Motor neuron (in vitro differentiated cells): Measurements from ENCODE around the gene SEMA4G. TPM values are rescaled to one million over a fixed set of nuclear protein-coding genes. Genes with fewer than 3 reads are reported as not detected.
"Not testable (repeated sequence)": the region's sequence is repeated elsewhere in the genome, so short reads cannot be mapped to it uniquely, and the experiment has no call there.

Experiments
- ATAC-seq, 8 experiments: fragments of 200-7000 bp; cut with Tn5 transposase; replicated peaks in 6 of 8; 2 replicates each; pipeline ENCODE4 v1.8.0; 2021; ENCODE audit warnings: mild to moderate bottlenecking in 8 of 8, moderate library complexity in 8 of 8
- H3K27ac ChIP-seq, 2 donors: fragments of 250-450 bp; sonication (Bioruptor Pico); 2 replicates each; pipeline ENCODE4 v1.9.0; 2021; ENCODE audit warnings: antibody characterized with exemption in 2 of 2, mild to moderate bottlenecking in 2 of 2, moderate library complexity in 1 of 2
- H3K4me1 ChIP-seq, 2 donors: fragments of 250-450 bp; sonication (Bioruptor Pico); replicated peaks in 1 of 2; 2 replicates each; pipeline ENCODE4 v1.6.1; 2021; ENCODE audit warnings: antibody characterized with exemption in 2 of 2, mild to moderate bottlenecking in 2 of 2, moderate library complexity in 1 of 2
- H3K4me3 ChIP-seq, 5 donors: fragments of 250-450 bp; sonication (Bioruptor Pico); 2 replicates each; pipeline ENCODE4 v1.9.0; 2021; ENCODE audit warnings: antibody characterized with exemption in 5 of 5, mild to moderate bottlenecking in 5 of 5, moderate library complexity in 4 of 5
- WGBS, 10 experiments: fragments of 450-650 bp; shearing (Covaris generic); methylation state at CpG; one replicate each; pipeline ENCODE4 v1.0.0; 2022; 5-methylcytosine and 5-hydroxymethylcytosine counted together
- in situ Hi-C, 9 experiments: fragments of 400-800 bp; cut with MboI; loops; one replicate each; pipeline ENCODE4 v1.15.0; 2021; ENCODE audit warnings: low sequenced_read_pairs in 9 of 9, low pct_unique_long_range_greater_than_20kb in 2 of 9; ENCODE audit not compliant: unreplicated experiment in 9 of 9
- total RNA-seq, 8 experiments: library from RNA; unstranded; fragments of 300-600 nt; gene quantifications; 2 replicates each; pipeline versions ENCODE4 v1.2.3 to v1.2.4, GENCODE V29; 2022

Gene SEMA4G
- total RNA-seq, 8 experiments from 2014 or later: 3.2 to 17.0 (median 10.1) TPM

GRCh38 chr10:100963826-100964225, 5.5 kb upstream of the SEMA4G start:
- Histone ChIP-seq H3K4me3 (no peak overlapping the region), H3K27ac (no peak overlapping the region), H3K4me1 (no peaks in the 10 kb centered on the region)
- no peak for ATAC-seq
- WGBS, 10 experiments: 83 to 100% (median 100%) methylated on average over 1 of the region's 1 CpG; no CpG with 5 or more reads in 3 of the 10 experiments
- in situ Hi-C loops: no loop called here

- Histone ChIP-seq H3K27ac (no peak overlapping the region), H3K4me3 (no peak overlapping the region), H3K4me1 (peaks cover 5 to 10% of the 10 kb centered on the region in 2 donors)
- no peak for ATAC-seq
- 61 to 100% (median 80%) methylated on average over 1 to 5 of the region's 5 CpGs for WGBS, 10 experiments
- in situ Hi-C loops: no loop called here
Measured at GRCh38 chr10:100965820-100966219, 3.5 kb upstream of the SEMA4G start.

- ATAC-seq: no peak
- H3K27ac ChIP-seq: no peak overlapping the region
- H3K4me3 ChIP-seq: no peak overlapping the region
- in situ Hi-C loops: no loop called here
- peaks cover 5 to 11% of the 10 kb centered on the region in 2 donors for H3K4me1 ChIP-seq
- WGBS, 10 experiments: 40 to 100% (median 70%) methylated on average over 1 to 2 of the region's 2 CpGs; no CpG with 5 or more reads in 2 of the 10 experiments
Measured at GRCh38 chr10:100966887-100967286, 2.4 kb upstream of the SEMA4G start.

DNA sequence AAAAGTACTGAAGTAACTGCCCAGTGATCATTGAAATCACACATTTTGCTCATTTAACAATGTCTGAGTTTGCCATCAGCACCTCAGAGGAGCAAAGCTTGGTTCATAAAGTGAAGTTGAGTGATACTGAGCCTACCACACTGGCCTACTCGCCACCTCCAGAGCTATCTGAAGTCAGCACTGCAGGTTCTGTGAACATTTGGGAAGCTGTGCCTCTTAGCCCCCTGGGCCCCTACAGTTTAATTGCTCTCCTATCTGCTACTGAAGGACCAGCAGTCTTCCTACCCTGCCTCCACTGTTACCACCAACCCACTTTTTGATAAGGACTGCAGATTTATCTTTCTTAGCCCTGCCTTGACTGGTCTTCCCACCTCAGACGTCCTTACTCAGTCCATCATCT, 2.0 kb upstream of the SEMA4G start:
- H3K4me3 ChIP-seq: no peak overlapping the region
- H3K4me1 ChIP-seq: peaks cover 5 to 11% of the 10 kb centered on the region in 2 donors
- H3K27ac ChIP-seq: no peak overlapping the region
- in situ Hi-C loops: no loop called here
- no peak for ATAC-seq
- WGBS, 10 experiments: 80 to 100% (median 93%) methylated on average over 1 to 2 of the region's 2 CpGs; no CpG with 5 or more reads in 4 of the 10 experiments

DNA sequence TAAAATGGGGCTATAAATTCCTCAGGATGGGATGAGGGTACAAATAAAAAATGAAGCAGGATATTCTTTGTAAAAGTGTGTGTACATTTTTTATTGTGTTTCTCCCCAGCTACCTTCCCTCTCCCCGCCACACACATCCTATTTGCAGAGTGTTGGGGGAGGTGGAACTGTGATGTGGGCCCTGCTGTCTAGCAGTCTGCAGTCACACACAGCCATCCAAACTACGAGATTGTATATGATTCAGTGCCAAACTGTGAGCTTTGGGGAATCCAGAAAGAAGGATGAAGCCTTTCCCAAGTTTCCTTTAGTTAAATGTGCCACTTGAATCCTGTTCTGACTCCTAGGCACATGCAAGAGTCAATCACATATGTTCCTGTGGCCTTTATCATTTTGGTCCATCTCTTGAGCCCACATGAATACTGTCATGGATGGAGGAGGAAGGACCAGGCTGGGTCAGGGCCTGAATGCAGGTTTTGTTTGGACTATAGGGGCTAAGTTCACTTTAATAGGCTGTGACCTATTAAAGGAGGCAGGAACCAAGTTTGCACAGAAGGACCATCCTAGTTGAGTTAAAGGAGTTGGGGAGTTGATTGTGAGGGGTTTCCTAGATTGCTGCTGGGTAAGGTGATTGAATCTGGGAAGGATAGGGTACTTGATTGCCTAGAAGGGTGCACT, 1.1 kb upstream of the SEMA4G start:
- 80 to 100% (median 100%) methylated on average over 1 to 2 of the region's 2 CpGs; no CpG with 5 or more reads in 4 of the 10 experiments for WGBS, 10 experiments
- ATAC-seq: no peak
- Histone ChIP-seq H3K4me1 (peaks cover 5 to 11% of the 10 kb centered on the region in 2 donors), H3K27ac (no peak overlapping the region), H3K4me3 (no peak overlapping the region)
- in situ Hi-C loops: no loop called here

- peak in 3 of 8 experiments; percentile 7 to 37 (median 23) for ATAC-seq
- WGBS, 10 experiments: 0 to 46% methylated on average over 1 to 6 of the region's 9 CpGs; no CpG with 5 or more reads in 8 of the 10 experiments
- Histone ChIP-seq H3K4me3 (peak overlapping the region; percentile 44 to 72 (median 49)), H3K4me1 (peaks cover 5 to 11% of the 10 kb centered on the region in 2 donors), H3K27ac (peak overlapping the region in 1 of 2 donors; percentile 16)
- in situ Hi-C loops: no loop called here
Measured at GRCh38 chr10:100968863-100969186, 479 bp upstream of the SEMA4G start.

- in situ Hi-C loops: no loop called here
- Histone ChIP-seq H3K27ac (no peak overlapping the region), H3K4me1 (peaks cover 5 to 11% of the 10 kb centered on the region in 2 donors), H3K4me3 (peak overlapping the region; percentile 44 to 72 (median 49))
- WGBS, 10 experiments: 0 to 100% (median 71%) methylated on average over 1 to 2 of the region's 13 CpGs; no CpG with 5 or more reads in 6 of the 10 experiments
- ATAC-seq: peak in 4 of 8 experiments; percentile 3 to 62 (median 30)
Measured at GRCh38 chr10:100970076-100970913, 991 bp downstream of the SEMA4G start.

- peaks cover 5 to 11% of the 10 kb centered on the region in 2 donors for H3K4me1 ChIP-seq
- ATAC-seq: no peak
- 67 to 100% (median 77%) methylated on average over 1 to 3 of the region's 4 CpGs; no CpG with 5 or more reads in 5 of the 10 experiments for WGBS, 10 experiments
- no peak overlapping the region for H3K27ac ChIP-seq
- H3K4me3 ChIP-seq: no peak overlapping the region
- in situ Hi-C loops: no loop called here
Measured at GRCh38 chr10:100970914-100971811, 1.9 kb downstream of the SEMA4G start.

DNA sequence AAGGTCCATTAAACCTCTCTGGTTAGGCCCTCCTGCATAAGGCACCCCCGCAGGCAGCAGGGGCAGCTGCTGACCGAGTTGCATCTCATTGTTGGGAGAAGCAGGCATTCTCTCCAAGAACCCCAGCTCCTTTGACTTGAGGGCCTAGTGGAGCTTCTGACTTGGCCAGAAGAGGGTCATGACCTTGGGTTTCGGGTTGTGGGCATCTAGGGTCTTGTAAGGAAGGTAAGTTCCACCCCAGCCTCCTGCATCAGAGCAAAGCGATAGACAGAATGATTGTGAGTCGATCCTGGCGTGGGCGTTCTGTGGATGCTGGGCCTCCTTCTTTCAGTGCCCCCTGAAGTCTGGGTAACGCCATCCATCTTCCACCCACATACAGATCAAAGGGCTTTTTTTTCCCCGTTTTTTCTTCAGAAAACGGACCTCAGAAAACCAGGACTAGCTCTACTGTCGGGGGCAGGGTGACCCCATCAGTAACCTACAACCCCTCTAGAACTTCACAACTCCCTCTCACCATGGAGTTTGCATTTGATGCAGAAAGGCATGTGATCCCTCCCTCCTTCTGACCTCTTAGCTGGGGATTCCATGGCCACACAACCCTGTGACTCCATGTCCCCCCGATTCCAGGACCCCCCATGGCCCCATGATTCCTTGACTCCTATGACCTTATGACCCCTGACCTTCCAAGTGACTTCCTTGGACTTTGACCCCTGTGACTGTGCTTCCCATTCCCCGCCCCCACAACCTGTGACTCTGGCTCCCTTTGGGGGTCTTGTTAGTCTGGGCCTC, 3.0 kb downstream of the SEMA4G start:
- WGBS, 10 experiments: 24 to 84% (median 50%) methylated on average over 1 to 5 of the region's 13 CpGs; no CpG with 5 or more reads in 2 of the 10 experiments
- no peak overlapping the region for H3K4me3 ChIP-seq
- in situ Hi-C loops: no loop called here
- no peak for ATAC-seq
- peaks cover 5 to 11% of the 10 kb centered on the region in 2 donors for H3K4me1 ChIP-seq
- H3K27ac ChIP-seq: no peak overlapping the region

- in situ Hi-C loops: no loop called here
- no peak overlapping the region for H3K4me3 ChIP-seq
- 81 to 100% (median 94%) methylated on average over 2 to 3 of the region's 6 CpGs; no CpG with 5 or more reads in 7 of the 10 experiments for WGBS, 10 experiments
- no peak overlapping the region for H3K27ac ChIP-seq
- peaks cover 5 to 11% of the 10 kb centered on the region in 2 donors for H3K4me1 ChIP-seq
- ATAC-seq: no peak
Measured at GRCh38 chr10:100972904-100973535, 3.7 kb downstream of the SEMA4G start.

- 20 to 87% (median 77%) methylated on average over 1 to 8 of the region's 8 CpGs; no CpG with 5 or more reads in 3 of the 10 experiments for WGBS, 10 experiments
- in situ Hi-C loops, H3K27ac ChIP-seq, H3K4me1 ChIP-seq, ATAC-seq, H3K4me3 ChIP-seq: not testable (repeated sequence)
Measured at GRCh38 chr10:100975397-100975796, 6.1 kb downstream of the SEMA4G start.
